Calu3 (cell line): ENCODE results near the gene FLOT2. TPM values are rescaled to one million over a fixed set of nuclear protein-coding genes. Genes with fewer than 3 reads are reported as not detected.

Source experiments
- BruUV-seq: library from RNA; stranded (reverse); fragments of 400-500 nt; replicated peaks from 2 replicates; lab custom pipeline; 2021; lab: Mats Ljungman, UMichigan
- CTCF ChIA-PET: fragments of 300-600 bp; sonication (Branson Sonifier 250); formaldehyde crosslinking; loops from one replicate; lab custom pipeline; 2022; ENCODE audit warnings: antibody characterized with exemption; lab: Charles Lee
- DNase-seq: peaks from one replicate; pipeline ENCODE4 v3.0.0; 2022
- H3K27ac Mint-ChIP-seq: one replicate; pipeline ENCODE4 v1.8.0; 2022; ENCODE audit warnings: mixed read lengths; ENCODE audit not compliant: unreplicated experiment
- H3K27me3 Mint-ChIP-seq: one replicate; pipeline ENCODE4 v1.8.0; 2022; ENCODE audit warnings: mixed read lengths; ENCODE audit not compliant: unreplicated experiment
- H3K36me3 Mint-ChIP-seq: one replicate; pipeline ENCODE4 v1.8.0; 2022; ENCODE audit warnings: mild to moderate bottlenecking, moderate library complexity, mixed read lengths; ENCODE audit not compliant: insufficient read depth, unreplicated experiment
- H3K4me1 Mint-ChIP-seq: one replicate; pipeline ENCODE4 v1.8.0; 2022; ENCODE audit warnings: mild to moderate bottlenecking, low read depth, mixed read lengths; ENCODE audit not compliant: unreplicated experiment
- H3K4me3 Mint-ChIP-seq: one replicate; pipeline ENCODE4 v1.8.0; 2022; ENCODE audit warnings: mild to moderate bottlenecking, low read depth, moderate library complexity, mixed read lengths; ENCODE audit not compliant: unreplicated experiment
- H3K9me3 Mint-ChIP-seq: one replicate; pipeline ENCODE4 v1.8.0; 2022; ENCODE audit warnings: low read depth, mixed read lengths; ENCODE audit not compliant: unreplicated experiment
- intact Hi-C: fragments of 100-400 bp; cut with micrococcal nuclease; formaldehyde crosslinking; loops from one replicate; pipeline ENCODE4 v1.10.0; 2022; ENCODE audit not compliant: unreplicated experiment
- total RNA-seq: library from RNA; stranded (reverse); gene quantifications from 2 replicates; pipeline ENCODE4 v1.2.3, GENCODE V29; 2022
- TF ChIP-seq, protein P1 (sequence below): fragments of 200-600 bp; IDR thresholded peaks from one replicate; pipeline ENCODE4 v1.8.0; 2022; ENCODE audit warnings: antibody characterized with exemption; ENCODE audit not compliant: unreplicated experiment

FLOT2 gene
- total RNA-seq, 1 experiment from 2014 or later: 152 TPM

DNA sequence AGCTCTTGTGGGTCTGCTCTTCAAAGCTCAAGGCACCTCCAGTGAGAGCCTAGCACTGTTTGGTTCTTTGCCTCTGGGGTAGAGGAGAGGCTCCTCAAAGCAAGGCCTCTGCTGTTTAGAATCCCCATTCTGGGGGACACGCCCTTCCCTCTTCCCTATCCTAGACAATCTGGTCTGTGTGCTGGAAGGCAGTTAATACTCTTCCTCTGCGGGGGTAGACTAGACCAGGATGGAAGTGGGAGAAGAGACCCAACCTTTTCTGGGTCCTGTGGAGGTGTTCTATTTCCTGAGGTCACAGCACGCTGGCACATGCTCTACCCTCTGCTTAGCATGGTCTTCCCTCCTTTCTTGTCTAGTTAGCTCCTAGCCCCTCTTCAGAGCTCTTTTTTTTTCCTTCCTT is 35.0 kb downstream of the FLOT2 start:
- TF ChIP-seq, protein P1, sequence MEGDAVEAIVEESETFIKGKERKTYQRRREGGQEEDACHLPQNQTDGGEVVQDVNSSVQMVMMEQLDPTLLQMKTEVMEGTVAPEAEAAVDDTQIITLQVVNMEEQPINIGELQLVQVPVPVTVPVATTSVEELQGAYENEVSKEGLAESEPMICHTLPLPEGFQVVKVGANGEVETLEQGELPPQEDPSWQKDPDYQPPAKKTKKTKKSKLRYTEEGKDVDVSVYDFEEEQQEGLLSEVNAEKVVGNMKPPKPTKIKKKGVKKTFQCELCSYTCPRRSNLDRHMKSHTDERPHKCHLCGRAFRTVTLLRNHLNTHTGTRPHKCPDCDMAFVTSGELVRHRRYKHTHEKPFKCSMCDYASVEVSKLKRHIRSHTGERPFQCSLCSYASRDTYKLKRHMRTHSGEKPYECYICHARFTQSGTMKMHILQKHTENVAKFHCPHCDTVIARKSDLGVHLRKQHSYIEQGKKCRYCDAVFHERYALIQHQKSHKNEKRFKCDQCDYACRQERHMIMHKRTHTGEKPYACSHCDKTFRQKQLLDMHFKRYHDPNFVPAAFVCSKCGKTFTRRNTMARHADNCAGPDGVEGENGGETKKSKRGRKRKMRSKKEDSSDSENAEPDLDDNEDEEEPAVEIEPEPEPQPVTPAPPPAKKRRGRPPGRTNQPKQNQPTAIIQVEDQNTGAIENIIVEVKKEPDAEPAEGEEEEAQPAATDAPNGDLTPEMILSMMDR: no peak
- Mint-ChIP-seq H3K9me3 (no peaks in the 10 kb centered on the region), H3K4me1 (peaks cover 6% of the 10 kb centered on the region), H3K4me3 (no peak overlapping the region), H3K27me3 (no peaks in the 10 kb centered on the region), H3K36me3 (peaks cover 12% of the 10 kb centered on the region), H3K27ac (no peak overlapping the region)
- CTCF ChIA-PET: no interaction called here
- DNase-seq: no peak
- intact Hi-C loops: no loop called here
- BruUV-seq: no TSS peak

DNA sequence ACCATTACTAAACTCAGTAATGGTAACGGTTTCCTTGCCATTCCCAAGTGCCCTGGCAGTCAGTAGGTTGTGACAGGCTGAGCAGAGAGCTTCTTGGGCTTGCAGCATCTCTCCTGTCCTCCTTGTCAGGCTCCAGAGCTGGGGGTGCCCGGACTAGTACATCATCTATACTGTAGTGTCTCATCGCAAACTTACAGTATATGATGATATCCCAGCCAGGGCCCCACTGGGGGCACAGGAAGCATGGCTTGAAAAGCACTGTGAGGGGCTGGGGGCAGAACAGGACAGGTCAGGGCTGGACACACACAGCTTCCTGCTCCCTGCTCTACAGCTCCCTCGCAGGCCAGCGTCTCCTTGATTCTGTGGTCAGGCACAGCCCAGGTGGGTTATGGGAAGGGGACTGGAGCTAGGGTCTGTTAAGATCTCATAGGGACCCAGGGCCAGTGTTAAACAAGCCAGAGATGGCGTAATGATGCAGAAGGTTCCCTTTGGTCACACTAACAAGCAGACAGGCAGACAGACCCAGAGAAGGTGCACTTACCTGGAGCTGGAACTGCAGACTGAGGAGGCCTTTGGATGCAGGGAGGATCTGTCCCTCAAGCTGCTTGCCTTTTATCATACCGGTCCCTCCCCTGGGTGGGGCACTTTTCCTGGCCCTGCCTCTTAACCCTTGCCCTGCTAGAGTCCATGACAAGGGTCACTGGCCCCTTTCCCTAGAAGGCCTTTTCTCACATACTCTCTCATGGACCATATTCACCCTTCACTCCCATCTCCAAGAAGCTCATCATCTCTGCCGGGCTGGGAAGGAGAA is 35.9 kb downstream of the FLOT2 start:
- intact Hi-C loops: no loop called here
- H3K4me1 Mint-ChIP-seq: peaks cover 6% of the 10 kb centered on the region
- DNase-seq: no peak
- H3K4me3 Mint-ChIP-seq: no peak overlapping the region
- no peak overlapping the region for H3K27ac Mint-ChIP-seq
- H3K27me3 Mint-ChIP-seq: no peaks in the 10 kb centered on the region
- TF ChIP-seq, protein P1: no peak
- CTCF ChIA-PET: no interaction called here
- no TSS peak for BruUV-seq
- peaks cover 12% of the 10 kb centered on the region for H3K36me3 Mint-ChIP-seq
- H3K9me3 Mint-ChIP-seq: no peaks in the 10 kb centered on the region

DNA sequence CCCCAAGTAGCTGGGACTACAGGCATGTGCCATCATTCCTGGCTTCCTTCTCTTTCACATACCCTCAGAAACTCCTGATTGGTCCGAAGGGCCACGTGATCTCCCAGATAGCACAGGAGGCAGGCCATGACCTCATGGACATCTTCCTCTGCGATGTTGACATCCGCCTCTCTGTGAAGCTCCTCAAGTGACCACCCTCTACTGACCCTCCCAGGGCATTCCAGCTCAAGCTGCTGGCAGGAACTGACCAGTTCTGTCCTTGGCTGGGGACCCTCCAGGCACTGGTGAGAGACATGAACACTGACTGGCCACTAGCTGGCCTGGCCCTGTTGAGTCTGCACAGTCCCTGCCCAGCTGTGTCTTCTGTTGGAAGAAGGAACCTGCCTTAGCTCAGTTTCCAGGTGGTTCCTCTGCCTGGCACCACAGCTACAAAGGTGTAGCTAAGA is 37.1 kb downstream of the FLOT2 start:
- TF ChIP-seq, protein P1: no peak
- Mint-ChIP-seq H3K4me3 (no peak overlapping the region), H3K36me3 (peaks cover 18% of the 10 kb centered on the region), H3K4me1 (no peaks in the 10 kb centered on the region), H3K27ac (no peak overlapping the region), H3K9me3 (no peaks in the 10 kb centered on the region), H3K27me3 (no peaks in the 10 kb centered on the region)
- CTCF ChIA-PET: interaction anchor here (0.6 kb wide), 1 partner anchor 438 kb away, joined by 3 read pairs; no protein-coding TSS in a partner anchor
- BruUV-seq: no TSS peak
- intact Hi-C loops: no loop called here
- DNase-seq: no peak

DNA sequence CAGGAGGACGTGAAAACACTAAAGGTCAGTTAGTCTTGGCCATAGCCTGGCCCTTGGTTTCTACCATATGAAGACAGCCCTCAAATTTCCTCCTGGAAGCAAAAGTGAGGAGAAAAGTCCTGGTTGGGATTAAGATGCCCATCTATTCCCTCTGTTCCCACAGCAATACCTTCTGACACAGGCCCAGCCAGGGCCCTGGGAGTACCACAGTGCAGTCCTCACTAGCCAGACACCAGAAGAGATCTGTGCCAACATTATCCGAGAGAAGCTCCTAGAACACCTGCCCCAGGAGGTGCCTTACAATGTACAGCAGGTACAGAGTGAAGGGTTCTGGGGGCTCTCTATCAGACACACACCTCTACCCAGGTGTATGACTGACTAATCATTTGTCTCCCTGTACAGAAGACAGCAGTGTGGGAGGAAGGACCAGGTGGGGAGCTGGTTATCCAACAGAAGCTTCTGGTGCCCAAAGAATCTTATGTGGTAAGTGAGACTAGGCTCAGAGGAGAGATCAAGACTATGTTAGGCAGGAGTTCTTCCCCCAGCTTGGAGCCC is 38.7 kb downstream of the FLOT2 start:
- intact Hi-C loops: no loop called here
- no TSS peak for BruUV-seq
- TF ChIP-seq, protein P1: no peak
- no peak overlapping the region for H3K4me3 Mint-ChIP-seq
- no peak for DNase-seq
- H3K27ac Mint-ChIP-seq: no peak overlapping the region
- H3K36me3 Mint-ChIP-seq: peaks cover 31% of the 10 kb centered on the region
- H3K4me1 Mint-ChIP-seq: no peaks in the 10 kb centered on the region
- no peaks in the 10 kb centered on the region for H3K27me3 Mint-ChIP-seq
- CTCF ChIA-PET: interaction anchor here (0.5 kb wide), 1 partner anchor 85 kb away, joined by 4 read pairs; no protein-coding TSS in a partner anchor
- H3K9me3 Mint-ChIP-seq: no peaks in the 10 kb centered on the region
